ENCODE measurements around the gene MN1. TPM values are rescaled to one million over a fixed set of nuclear protein-coding genes. Genes with fewer than 3 reads are reported as not detected.

Gene MN1
- total RNA-seq: 0.23 and 0.27 TPM in 2 replicates

- intact Hi-C loops (cut with micrococcal nuclease): loop anchor here (5.0 kb wide), 1 partner anchor 394 kb away; no protein-coding TSS in a partner anchor
Measured at GRCh38 chr22:27801616-27802345, at the start of gene MN1. Gene MN1 (minus strand): TSS chr22:27801756. CDS start chr22:27800543, 1,213 bp downstream.

GRCh38 chr22:27850000-27850521, 48.5 kb upstream of the MN1 start:
- intact Hi-C loops (cut with micrococcal nuclease): no loop called here

GRCh38 chr22:27848005-27848404, 46.4 kb upstream of the MN1 start:
- intact Hi-C loops (cut with micrococcal nuclease): no loop called here

- intact Hi-C loops (cut with micrococcal nuclease): no loop called here
Measured at GRCh38 chr22:27846910-27847309, 45.4 kb upstream of the MN1 start.

GRCh38 chr22:27846248-27846757, 44.7 kb upstream of the MN1 start:
- intact Hi-C loops (cut with micrococcal nuclease): no loop called here

- intact Hi-C loops (cut with micrococcal nuclease): no loop called here
Measured at GRCh38 chr22:27845644-27846043, 44.1 kb upstream of the MN1 start.

GRCh38 chr22:27844656-27845591, 43.4 kb upstream of the MN1 start:
- intact Hi-C loops (cut with micrococcal nuclease): no loop called here

GRCh38 chr22:27844256-27844655, 42.7 kb upstream of the MN1 start:
- intact Hi-C loops (cut with micrococcal nuclease): no loop called here

- intact Hi-C loops (cut with micrococcal nuclease): no loop called here
Measured at GRCh38 chr22:27843441-27843840, 41.9 kb upstream of the MN1 start.

- intact Hi-C loops (cut with micrococcal nuclease): no loop called here
Measured at GRCh38 chr22:27842669-27843431, 41.3 kb upstream of the MN1 start.

GRCh38 chr22:27842201-27842600, 40.6 kb upstream of the MN1 start:
- intact Hi-C loops (cut with micrococcal nuclease): no loop called here

- intact Hi-C loops (cut with micrococcal nuclease): no loop called here
Measured at GRCh38 chr22:27840436-27840835, 38.9 kb upstream of the MN1 start.

GRCh38 chr22:27839057-27839660, 37.6 kb upstream of the MN1 start:
- intact Hi-C loops (cut with micrococcal nuclease): no loop called here

GRCh38 chr22:27836181-27836580, 34.6 kb upstream of the MN1 start:
- intact Hi-C loops (cut with micrococcal nuclease): no loop called here

GRCh38 chr22:27835446-27835845, 33.9 kb upstream of the MN1 start:
- intact Hi-C loops (cut with micrococcal nuclease): no loop called here

- intact Hi-C loops (cut with micrococcal nuclease): no loop called here
Measured at GRCh38 chr22:27834364-27835185, 33.0 kb upstream of the MN1 start.

- intact Hi-C loops (cut with micrococcal nuclease): no loop called here
Measured at GRCh38 chr22:27833803-27834202, 32.2 kb upstream of the MN1 start.

GRCh38 chr22:27832606-27833005, 31.1 kb upstream of the MN1 start:
- intact Hi-C loops (cut with micrococcal nuclease): no loop called here

GRCh38 chr22:27829620-27830019, 28.1 kb upstream of the MN1 start:
- intact Hi-C loops (cut with micrococcal nuclease): no loop called here

All from T-helper 2 cell treated with Interferon-gamma antibody and Interleukin-4, amounts not matched to agents 100 ng/mL and 5 ng/mL, for 36 hours (primary cell).